ENCODE measurements around the gene P2RY2. TPM values are rescaled to one million over a fixed set of nuclear protein-coding genes. Genes with fewer than 3 reads are reported as not detected.

P2RY2 gene
- total and polyA plus RNA-seq, 11 donors: 8.5 to 28.3 (median 14.7) TPM

DNA sequence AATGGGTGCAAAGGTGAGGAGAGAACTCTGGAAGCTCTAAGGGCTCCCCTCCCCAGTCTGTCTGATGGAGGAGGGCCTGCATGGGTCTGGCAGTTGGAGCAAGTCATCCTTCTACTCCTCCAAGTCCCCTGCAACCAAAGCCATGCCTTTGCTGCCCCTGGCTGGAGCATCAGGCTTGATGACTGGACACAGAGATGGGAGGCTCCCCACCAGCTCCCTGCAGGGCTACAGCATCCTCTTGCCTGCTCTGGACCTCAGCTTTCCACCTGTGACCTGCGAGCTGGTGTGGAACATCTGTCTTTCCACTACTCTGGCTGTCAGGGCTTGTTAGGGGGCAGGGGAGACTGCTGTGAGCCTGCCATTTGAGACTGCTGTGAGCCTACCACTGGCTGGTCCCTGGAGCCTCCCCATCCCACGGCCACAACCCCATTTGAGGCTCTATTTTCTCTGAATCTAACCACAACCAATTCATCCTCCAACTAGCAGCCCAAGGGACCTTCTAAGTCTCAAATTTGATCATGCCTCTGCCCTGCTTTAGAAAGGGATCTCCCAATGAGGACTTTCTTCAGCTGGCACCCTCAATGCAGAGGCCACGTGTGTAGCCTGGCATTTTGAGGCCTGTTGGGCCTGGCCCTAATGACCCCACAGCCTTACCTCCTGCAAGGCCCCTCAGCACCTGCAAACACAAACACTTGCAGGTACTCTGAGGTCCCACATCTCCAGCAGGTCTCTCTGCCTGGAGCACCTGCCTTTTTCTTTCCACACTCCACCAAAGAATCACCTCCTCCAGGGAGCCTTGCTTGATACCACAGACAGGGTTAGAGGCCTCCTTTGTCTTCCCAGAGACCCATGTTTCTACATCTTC is 63.9 kb downstream of the P2RY2 start:
- TF ChIP-seq CTCF (IDR thresholded peaks at IDR 0.05) (no peak), POLR2A (IDR thresholded peaks at IDR 0.05) (no peak)
- Histone ChIP-seq H3K4me1 (peaks cover 0 to 73% (median 1%) of the 10 kb centered on the region in 12 donors), H3K9me3 (no peaks in the 10 kb centered on the region), H3K4me3 (no peak overlapping the region), H3K36me3 (no peaks in the 10 kb centered on the region), H3K27ac (peak overlapping the region in 1 of 12 donors; percentile 88), H3K27me3 (no peaks in the 10 kb centered on the region)
- ATAC-seq: no peak
- WGBS, 4 donors: 92 to 100% (median 94%) methylated on average over 3 of the region's 3 CpGs
- DNase-seq: peak in 1 of 5 donors; percentile 6
- intact Hi-C loops (cut with DNase I): loop anchor here in 2 of 10 donors (10.0 kb wide), 1 partner anchor 557 kb away; no protein-coding TSS in a partner anchor

DNA sequence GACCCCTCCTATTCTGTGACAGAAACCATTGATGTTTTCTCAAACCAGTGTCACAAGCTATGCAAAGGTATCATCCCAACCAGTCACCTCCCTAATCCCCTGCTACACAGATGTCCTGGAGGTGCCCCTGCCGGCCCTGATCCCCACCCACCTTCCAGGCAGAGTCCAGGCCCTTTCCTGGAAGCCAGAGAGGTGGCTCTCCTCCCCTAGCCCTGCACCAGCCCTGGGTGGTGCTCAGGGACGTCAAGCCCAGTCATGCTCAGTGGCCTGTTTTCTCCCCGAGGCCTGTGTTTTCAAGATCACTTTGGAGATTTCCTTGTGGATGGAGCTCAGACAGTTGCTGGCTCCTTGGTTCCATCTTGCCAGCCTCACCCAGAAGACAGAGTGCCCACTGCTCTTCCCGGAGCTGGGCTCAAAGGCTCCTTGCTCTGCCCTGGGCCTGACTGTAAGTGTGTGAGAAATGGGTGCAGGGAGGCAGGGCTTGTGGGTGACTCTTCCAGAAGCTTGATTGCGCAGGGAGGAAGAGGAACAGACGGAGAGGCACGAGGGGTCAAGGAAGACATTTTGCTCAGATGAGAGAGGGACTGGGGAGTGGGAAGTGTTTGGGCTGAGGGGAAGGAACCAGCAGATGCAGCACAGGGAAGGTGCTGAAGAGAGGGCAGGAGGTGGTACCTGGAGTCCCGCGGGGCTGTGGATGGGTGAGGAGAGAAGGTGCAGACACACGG is 65.4 kb downstream of the P2RY2 start:
- no peak for TF ChIP-seq CTCF (IDR thresholded peaks at IDR 0.05)
- ATAC-seq (peak in 1 of 4 donors; percentile 10), DNase-seq (peak in 1 of 5 donors; percentile 23)
- H3K27me3 ChIP-seq: no peaks in the 10 kb centered on the region
- no peak overlapping the region for H3K4me3 ChIP-seq
- intact Hi-C loops (cut with DNase I): loop anchor here in 2 of 10 donors (10.0 kb wide), 1 partner anchor 559 kb away; no protein-coding TSS in a partner anchor
- H3K36me3 ChIP-seq: no peaks in the 10 kb centered on the region
- H3K4me1 ChIP-seq: peaks cover 0 to 87% (median 14%) of the 10 kb centered on the region in 12 donors
- H3K27ac ChIP-seq: peak overlapping the region in 2 of 12 donors; percentile 13 to 66
- no peaks in the 10 kb centered on the region for H3K9me3 ChIP-seq
- WGBS, 4 donors: 77 to 88% (median 82%) methylated on average over 9 to 10 of the region's 10 CpGs

DNA sequence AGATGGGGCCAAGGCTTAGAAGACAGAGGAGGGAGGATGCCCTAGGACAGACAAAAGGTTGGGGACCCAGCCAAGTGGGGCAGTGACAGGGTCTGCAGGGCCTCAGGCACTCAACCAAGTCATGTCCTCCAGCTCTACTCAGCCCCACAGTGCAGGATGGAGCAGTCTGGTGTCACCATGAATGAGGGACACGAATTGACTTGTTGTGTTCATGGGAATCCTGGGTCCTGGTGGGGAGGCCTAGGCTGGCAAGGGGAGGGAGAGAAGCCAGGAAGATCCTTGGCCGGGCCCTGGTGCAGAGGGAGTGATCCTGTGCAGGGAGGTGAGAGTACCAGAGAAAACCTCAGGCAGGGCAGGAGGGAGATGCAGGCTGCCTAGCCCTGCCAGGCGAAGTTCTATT is 66.0 kb downstream of the P2RY2 start:
- intact Hi-C loops (cut with DNase I): loop anchor here in 2 of 10 donors (10.0 kb wide), 1 partner anchor 559 kb away; no protein-coding TSS in a partner anchor
- Histone ChIP-seq H3K27me3 (no peaks in the 10 kb centered on the region), H3K9me3 (no peaks in the 10 kb centered on the region), H3K4me3 (no peak overlapping the region), H3K27ac (peak overlapping the region in 1 of 12 donors; percentile 66), H3K4me1 (peaks cover 0 to 90% (median 20%) of the 10 kb centered on the region in 12 donors), H3K36me3 (no peaks in the 10 kb centered on the region)
- WGBS, 4 donors: 89 to 94% (median 92%) methylated on average over 3 of the region's 3 CpGs
- ATAC-seq (no peak), DNase-seq (peak in 1 of 5 donors; percentile 9)
- TF ChIP-seq CTCF (IDR thresholded peaks at IDR 0.05): no peak

GRCh38 chr11:73285721-73286120 is 67.6 kb downstream of the P2RY2 start:
- Histone ChIP-seq H3K9me3 (no peaks in the 10 kb centered on the region), H3K4me3 (no peak overlapping the region), H3K27ac (no peak overlapping the region), H3K4me1 (peaks cover 0 to 88% (median 29%) of the 10 kb centered on the region in 12 donors), H3K27me3 (no peaks in the 10 kb centered on the region), H3K36me3 (no peaks in the 10 kb centered on the region)
- no peak for TF ChIP-seq POLR2A (IDR thresholded peaks at IDR 0.05)
- TF ChIP-seq CTCF (IDR thresholded peaks at IDR 0.05): no peak
- 79 to 92% (median 89%) methylated on average over 1 of the region's 1 CpG for WGBS, 4 donors
- DNase-seq (peak in 1 of 5 donors; percentile 8), ATAC-seq (no peak)
- intact Hi-C loops (cut with DNase I): loop anchor here in 7 of 10 donors (5.0 to 10.0 kb wide), 4 partner anchors 38 to 561 kb away; no protein-coding TSS in a partner anchor

All from heart left ventricle (tissue), 16 donors.